HEK293 (cell line): ENCODE results near the gene PURB.

Source experiments
- BCL11A ChIP-seq: fragments of 450-650 bp; formaldehyde crosslinking; IDR thresholded peaks from 2 replicates; pipeline ENCODE4 v1.5.1; 2016; ENCODE audit warnings: low read depth, missing biosample characterization, missing genetic modification characterization
- BCL6B ChIP-seq: fragments of 450-650 bp; formaldehyde crosslinking; IDR thresholded peaks from 2 replicates; pipeline ENCODE4 v1.5.1; 2017; ENCODE audit warnings: missing biosample characterization, missing genetic modification characterization
- EGR2 ChIP-seq: fragments of 450-650 bp; formaldehyde crosslinking; IDR thresholded peaks from 2 replicates; pipeline ENCODE4 v1.5.1; 2016; ENCODE audit warnings: low read depth, missing biosample characterization, missing genetic modification characterization
- GLIS1 ChIP-seq: fragments of 450-650 bp; formaldehyde crosslinking; IDR thresholded peaks from 2 replicates; pipeline ENCODE4 v1.5.1; 2016; ENCODE audit warnings: missing biosample characterization, missing genetic modification characterization
- KLF1 ChIP-seq: fragments of 450-650 bp; formaldehyde crosslinking; IDR thresholded peaks from 2 replicates; pipeline ENCODE4 v1.5.1; 2016; ENCODE audit warnings: missing biosample characterization, missing genetic modification characterization
- KLF8 ChIP-seq: fragments of 450-650 bp; formaldehyde crosslinking; IDR thresholded peaks from 2 replicates; pipeline ENCODE4 v1.5.1; 2016; ENCODE audit warnings: missing biosample characterization, missing genetic modification characterization
- PBX3 ChIP-seq: sonication (generic); formaldehyde crosslinking; IDR thresholded peaks from 2 replicates; pipeline ENCODE4 v1.8.1; 2022; ENCODE audit warnings: mild to moderate bottlenecking, moderate library complexity, missing genetic modification reagents
- PRDM2 ChIP-seq: fragments of 450-650 bp; formaldehyde crosslinking; IDR thresholded peaks from 2 replicates; pipeline ENCODE4 v1.5.1; 2016; ENCODE audit warnings: missing biosample characterization, missing genetic modification characterization, borderline replicate concordance
- ZNF239 ChIP-seq: fragments of 450-650 bp; formaldehyde crosslinking; IDR thresholded peaks from 2 replicates; pipeline ENCODE4 v1.5.1; 2016; ENCODE audit warnings: missing biosample characterization, missing genetic modification characterization
- ZNF26 ChIP-seq: fragments of 450-650 bp; formaldehyde crosslinking; IDR thresholded peaks from 2 replicates; pipeline ENCODE4 v1.5.1; 2016; ENCODE audit warnings: missing biosample characterization, missing genetic modification characterization
- ZNF311 ChIP-seq: fragments of 450-650 bp; formaldehyde crosslinking; IDR thresholded peaks from 2 replicates; pipeline ENCODE4 v1.5.1; 2017; ENCODE audit warnings: missing biosample characterization, missing genetic modification characterization, borderline replicate concordance
- ZNF350 ChIP-seq: fragments of 450-650 bp; formaldehyde crosslinking; IDR thresholded peaks from 2 replicates; pipeline ENCODE4 v1.5.0; 2017; ENCODE audit warnings: missing biosample characterization, mild to moderate bottlenecking, missing genetic modification characterization
- ZNF37A ChIP-seq: fragments of 450-650 bp; IDR thresholded peaks from 2 replicates; pipeline ENCODE4 v1.5.1; 2018; ENCODE audit warnings: missing biosample characterization, missing genetic modification characterization
- ZNF398 ChIP-seq: fragments of 450-650 bp; formaldehyde crosslinking; IDR thresholded peaks from 2 replicates; pipeline ENCODE4 v1.5.1; 2017; ENCODE audit warnings: missing biosample characterization, missing genetic modification characterization
- ZNF404 ChIP-seq: fragments of 450-650 bp; formaldehyde crosslinking; IDR thresholded peaks from 2 replicates; pipeline ENCODE4 v1.5.1; 2017; ENCODE audit warnings: missing biosample characterization, missing genetic modification characterization
- ZNF433 ChIP-seq: fragments of 450-650 bp; formaldehyde crosslinking; IDR thresholded peaks from 2 replicates; pipeline ENCODE4 v1.5.1; 2016; ENCODE audit warnings: missing biosample characterization, missing genetic modification characterization, low read depth
- ZNF48 ChIP-seq: fragments of 450-650 bp; formaldehyde crosslinking; IDR thresholded peaks from 2 replicates; pipeline ENCODE4 v1.5.1; 2016; ENCODE audit warnings: missing biosample characterization, missing genetic modification characterization
- ZNF571 ChIP-seq: fragments of 450-650 bp; formaldehyde crosslinking; IDR thresholded peaks from 2 replicates; pipeline ENCODE4 v1.5.0; 2017; ENCODE audit warnings: missing biosample characterization, missing genetic modification characterization
- ZNF623 ChIP-seq: fragments of 450-650 bp; formaldehyde crosslinking; IDR thresholded peaks from 2 replicates; pipeline ENCODE4 v1.5.1; 2016; ENCODE audit warnings: missing biosample characterization, missing genetic modification characterization
- ZNF701 ChIP-seq: fragments of 450-650 bp; formaldehyde crosslinking; IDR thresholded peaks from 2 replicates; pipeline ENCODE4 v1.5.1; 2016; ENCODE audit warnings: missing biosample characterization, missing genetic modification characterization
- ZNF707 ChIP-seq: fragments of 450-650 bp; formaldehyde crosslinking; IDR thresholded peaks from 2 replicates; pipeline ENCODE4 v1.5.1; 2016; ENCODE audit warnings: missing biosample characterization, missing genetic modification characterization
- ZSCAN16 ChIP-seq: fragments of 450-650 bp; formaldehyde crosslinking; IDR thresholded peaks from 2 replicates; pipeline ENCODE4 v1.5.1; 2016; ENCODE audit warnings: missing biosample characterization, missing genetic modification characterization
- TF ChIP-seq, protein P1 (sequence below): fragments of 450-650 bp; formaldehyde crosslinking; IDR thresholded peaks from 2 replicates; pipeline ENCODE4 v1.5.1; 2016; ENCODE audit warnings: missing biosample characterization, missing genetic modification characterization, low read depth
- TF ChIP-seq, protein P2 (sequence below): fragments of 450-650 bp; formaldehyde crosslinking; IDR thresholded peaks from 2 replicates; pipeline ENCODE4 v1.5.1; 2016; ENCODE audit warnings: missing biosample characterization, missing genetic modification characterization

PURB gene

GRCh38 chr7:44847509-44847919 is 37.8 kb downstream of the PURB start (continued):
- TF ChIP-seq, protein P1, sequence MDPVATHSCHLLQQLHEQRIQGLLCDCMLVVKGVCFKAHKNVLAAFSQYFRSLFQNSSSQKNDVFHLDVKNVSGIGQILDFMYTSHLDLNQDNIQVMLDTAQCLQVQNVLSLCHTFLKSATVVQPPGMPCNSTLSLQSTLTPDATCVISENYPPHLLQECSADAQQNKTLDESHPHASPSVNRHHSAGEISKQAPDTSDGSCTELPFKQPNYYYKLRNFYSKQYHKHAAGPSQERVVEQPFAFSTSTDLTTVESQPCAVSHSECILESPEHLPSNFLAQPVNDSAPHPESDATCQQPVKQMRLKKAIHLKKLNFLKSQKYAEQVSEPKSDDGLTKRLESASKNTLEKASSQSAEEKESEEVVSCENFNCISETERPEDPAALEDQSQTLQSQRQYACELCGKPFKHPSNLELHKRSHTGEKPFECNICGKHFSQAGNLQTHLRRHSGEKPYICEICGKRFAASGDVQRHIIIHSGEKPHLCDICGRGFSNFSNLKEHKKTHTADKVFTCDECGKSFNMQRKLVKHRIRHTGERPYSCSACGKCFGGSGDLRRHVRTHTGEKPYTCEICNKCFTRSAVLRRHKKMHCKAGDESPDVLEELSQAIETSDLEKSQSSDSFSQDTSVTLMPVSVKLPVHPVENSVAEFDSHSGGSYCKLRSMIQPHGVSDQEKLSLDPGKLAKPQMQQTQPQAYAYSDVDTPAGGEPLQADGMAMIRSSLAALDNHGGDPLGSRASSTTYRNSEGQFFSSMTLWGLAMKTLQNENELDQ, result no peak
- TF ChIP-seq ZNF404 (tag by site-specific recombination) (no peak), ZSCAN16 (peak; percentile 57; the same call in 1 of the 2 replicates), PRDM2 (tag by site-specific recombination) (no peak), KLF8 (no peak), KLF1 (tag by site-specific recombination) (no peak), ZNF26 (tag by site-specific recombination) (no peak), ZNF48 (tag by site-specific recombination) (no peak), ZNF433 (tag by site-specific recombination) (no peak), GLIS1 (peak; percentile 57), ZNF37A (tag by site-specific recombination) (0 out of 2 replicates have a peak, but pooled peaks have one; percentile 46), ZNF398 (no peak), ZNF311 (tag by site-specific recombination) (no peak), ZNF350 (no peak), ZNF239 (tag by site-specific recombination) (no peak), EGR2 (tag by site-specific recombination) (no peak), ZNF701 (tag by site-specific recombination) (no peak), ZNF707 (no peak), PBX3 (no peak), ZNF571 (tag by site-specific recombination) (no peak), BCL6B (tag by site-specific recombination) (no peak), BCL11A (tag by site-specific recombination) (no peak), ZNF623 (no peak)
- TF ChIP-seq, protein P2, sequence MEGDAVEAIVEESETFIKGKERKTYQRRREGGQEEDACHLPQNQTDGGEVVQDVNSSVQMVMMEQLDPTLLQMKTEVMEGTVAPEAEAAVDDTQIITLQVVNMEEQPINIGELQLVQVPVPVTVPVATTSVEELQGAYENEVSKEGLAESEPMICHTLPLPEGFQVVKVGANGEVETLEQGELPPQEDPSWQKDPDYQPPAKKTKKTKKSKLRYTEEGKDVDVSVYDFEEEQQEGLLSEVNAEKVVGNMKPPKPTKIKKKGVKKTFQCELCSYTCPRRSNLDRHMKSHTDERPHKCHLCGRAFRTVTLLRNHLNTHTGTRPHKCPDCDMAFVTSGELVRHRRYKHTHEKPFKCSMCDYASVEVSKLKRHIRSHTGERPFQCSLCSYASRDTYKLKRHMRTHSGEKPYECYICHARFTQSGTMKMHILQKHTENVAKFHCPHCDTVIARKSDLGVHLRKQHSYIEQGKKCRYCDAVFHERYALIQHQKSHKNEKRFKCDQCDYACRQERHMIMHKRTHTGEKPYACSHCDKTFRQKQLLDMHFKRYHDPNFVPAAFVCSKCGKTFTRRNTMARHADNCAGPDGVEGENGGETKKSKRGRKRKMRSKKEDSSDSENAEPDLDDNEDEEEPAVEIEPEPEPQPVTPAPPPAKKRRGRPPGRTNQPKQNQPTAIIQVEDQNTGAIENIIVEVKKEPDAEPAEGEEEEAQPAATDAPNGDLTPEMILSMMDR (tag by site-specific recombination), result peak; percentile 95
